GM21717 (cell line): ENCODE measurements around the gene ATP5PO.
"Not testable (repeated sequence)": the region's sequence is repeated elsewhere in the genome, so short reads cannot be mapped to it uniquely, and the experiment has no call there.

Experiments used
- ATAC-seq: cut with Tn5 transposase; IDR thresholded peaks from one replicate; pipeline ENCODE4 v1.9.1; 2021; ENCODE audit warnings: mild to moderate bottlenecking, moderate library complexity; ENCODE audit not compliant: unreplicated experiment

Gene ATP5PO

DNA sequence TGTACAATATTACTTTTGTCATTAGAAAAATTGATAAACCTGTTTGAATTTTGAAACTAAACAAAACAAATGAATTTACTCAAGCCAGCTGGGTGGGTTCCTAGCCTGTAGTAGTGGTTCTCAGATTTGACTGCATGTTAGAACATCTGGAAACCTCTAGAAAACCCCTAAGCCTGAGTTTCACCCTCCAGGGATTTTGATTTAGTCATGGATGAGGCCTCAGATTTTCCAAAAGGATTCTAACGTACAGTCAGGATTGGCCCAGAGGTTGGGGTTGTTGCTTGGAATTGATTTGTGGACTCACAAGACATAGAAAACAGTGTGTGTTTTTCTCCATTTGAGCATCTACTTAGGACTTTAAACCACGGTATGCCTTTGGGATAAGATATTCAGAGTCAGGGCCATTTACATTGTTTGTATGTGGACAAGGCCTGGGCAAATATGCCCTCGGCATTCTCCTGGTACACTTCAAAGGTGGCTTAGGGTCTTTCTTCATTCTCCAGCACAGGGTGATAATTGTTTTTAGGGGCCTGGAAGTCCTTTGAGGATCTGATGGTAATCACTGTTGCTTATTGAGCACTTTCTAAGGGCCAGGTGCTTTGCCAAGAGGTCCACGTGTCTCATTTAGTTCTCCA is 42.6 kb downstream of the ATP5PO start:
- ATAC-seq, result no peak

DNA sequence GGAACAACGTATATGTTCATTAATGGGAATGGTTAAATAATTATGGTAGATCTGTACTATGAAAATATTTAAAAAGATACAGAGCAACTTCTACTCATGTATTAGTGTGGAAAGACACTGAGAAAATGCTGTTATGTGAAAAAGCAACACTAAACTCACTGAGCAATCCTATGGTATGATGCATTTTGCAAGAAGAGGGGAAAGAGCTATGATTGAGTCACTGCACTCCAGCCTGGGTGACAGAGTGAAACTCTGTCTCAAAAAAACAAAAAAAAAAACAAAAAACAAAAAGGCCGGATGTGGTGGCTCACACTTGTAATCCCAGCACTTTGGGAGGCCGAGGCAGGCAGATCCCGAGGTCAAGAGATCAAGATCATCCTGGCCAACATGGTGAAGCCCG is 44.4 kb downstream of the ATP5PO start:
- ATAC-seq, result no peak

DNA sequence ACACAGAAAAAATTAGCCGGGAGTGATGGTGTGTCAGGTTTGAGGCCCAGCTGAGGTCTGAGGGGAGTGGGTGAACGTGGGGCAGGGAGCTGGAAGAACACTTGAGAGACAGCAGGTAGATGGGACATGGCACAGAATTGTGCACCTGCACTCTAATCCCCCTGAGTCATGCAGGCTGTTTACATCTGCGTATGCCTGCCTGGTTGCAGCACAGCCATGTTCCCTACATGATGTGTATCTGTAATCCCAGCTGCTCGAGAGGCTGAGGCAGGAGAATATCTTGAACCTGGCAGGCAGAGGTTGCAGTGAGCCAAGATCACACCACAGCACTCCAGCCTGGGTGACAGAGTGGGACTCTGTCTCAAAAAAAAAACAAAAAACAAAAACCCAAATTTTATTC is 44.8 kb downstream of the ATP5PO start:
- ATAC-seq, result no peak

DNA sequence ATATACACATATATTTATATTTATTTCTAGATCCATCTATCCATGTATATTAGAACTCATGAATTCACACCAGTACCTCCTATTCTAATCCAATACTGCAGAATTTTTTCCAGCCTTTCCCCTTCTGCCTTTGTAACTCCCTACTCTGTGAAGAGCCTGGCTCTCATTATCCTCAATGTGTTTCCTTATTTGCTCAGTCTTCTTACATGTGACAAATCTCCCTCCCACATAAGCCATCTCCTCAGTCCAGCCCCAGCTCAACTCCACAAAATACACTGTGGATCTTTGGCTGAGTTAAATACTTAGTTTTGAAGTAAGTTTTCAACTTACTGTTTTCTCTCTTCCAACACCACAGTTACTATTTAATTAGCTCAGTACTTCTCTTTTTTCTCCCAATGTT is 45.7 kb downstream of the ATP5PO start:
- ATAC-seq, result no peak

DNA sequence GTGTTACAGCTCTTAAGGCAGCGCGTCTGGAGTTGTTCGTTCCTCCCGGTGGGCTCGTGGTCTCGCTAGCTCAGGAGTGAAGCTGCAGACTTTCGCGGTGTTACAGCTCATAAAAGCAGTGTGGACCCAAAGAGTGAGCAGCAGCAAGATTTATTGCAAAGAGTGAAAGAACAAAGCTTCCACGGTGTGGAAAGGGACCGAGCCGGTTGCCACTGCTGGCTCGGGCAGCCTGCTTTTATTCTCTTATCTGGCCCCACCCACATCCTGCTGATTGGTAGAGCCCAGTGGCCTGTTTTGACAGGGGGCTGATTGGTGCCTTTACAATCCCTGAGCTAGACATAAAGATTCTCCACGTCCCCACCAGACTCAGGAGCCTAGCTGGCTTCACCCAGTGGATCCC is 47.7 kb downstream of the ATP5PO start:
- ATAC-seq, result not testable (repeated sequence)

DNA sequence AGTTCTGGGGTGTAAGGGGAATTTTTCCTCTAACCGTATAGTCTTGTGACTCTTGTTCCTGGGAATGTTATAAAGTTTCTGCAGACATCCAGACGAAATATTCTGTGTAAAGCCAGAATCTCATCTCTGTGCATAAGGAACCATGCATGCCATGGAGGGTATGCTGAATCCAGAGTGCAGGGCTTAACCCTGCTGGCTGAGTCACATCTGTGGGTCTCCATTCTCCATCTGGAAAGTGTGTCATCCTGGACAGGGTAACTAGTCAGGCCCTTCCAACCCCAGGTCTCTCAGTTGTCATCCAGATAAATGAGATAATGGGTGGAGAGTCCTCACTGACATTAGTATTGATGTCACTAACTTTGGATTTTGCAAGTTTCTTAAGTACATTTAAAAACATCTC is 48.8 kb downstream of the ATP5PO start:
- ATAC-seq, result no peak

DNA sequence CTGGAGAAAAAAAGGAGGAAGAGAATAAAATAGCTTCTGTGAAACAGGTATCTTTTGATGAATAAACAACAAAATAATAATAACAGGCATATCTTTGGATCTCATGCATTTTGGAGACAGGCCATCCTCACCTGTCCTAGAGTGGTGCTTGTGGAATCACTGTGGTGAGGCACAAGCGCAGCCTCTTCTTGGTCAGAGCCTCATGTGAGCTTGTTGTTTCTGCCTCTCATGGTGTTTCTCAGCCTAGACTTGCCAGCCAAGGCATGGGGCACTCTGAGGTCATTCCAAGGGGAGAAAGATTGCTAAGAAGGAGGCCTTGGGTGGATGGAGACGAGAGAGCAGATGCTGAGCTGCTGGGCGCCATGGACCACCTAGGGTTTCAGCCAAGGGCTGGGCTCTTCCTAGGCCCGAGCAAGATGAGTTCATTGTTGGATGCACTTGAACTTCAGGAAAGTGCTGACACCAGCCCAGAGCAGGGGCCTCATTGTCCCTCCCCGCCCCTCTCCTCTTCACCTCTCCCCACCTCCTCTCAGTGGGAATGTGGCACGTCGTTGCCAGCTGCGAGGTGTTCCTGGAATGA is 49.5 kb downstream of the ATP5PO start:
- ATAC-seq, result no peak

DNA sequence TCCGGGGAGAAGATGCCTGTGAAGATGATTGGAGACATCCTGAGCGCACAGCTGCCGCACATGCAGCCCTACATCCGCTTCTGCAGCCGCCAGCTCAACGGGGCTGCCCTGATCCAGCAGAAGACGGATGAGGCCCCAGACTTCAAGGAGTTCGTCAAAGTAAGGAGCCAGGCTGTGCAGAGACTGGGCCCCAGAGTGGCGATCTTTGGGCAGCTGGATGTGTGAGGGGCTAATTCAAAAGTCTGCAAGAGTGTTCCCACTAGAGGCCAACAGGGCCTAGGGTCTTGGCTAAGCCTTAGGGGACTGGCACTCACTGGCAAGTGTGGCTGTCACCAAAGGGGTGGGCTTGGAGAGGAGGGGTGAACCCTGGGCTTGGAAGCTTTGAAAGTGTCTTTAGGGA is 50.4 kb downstream of the ATP5PO start:
- ATAC-seq, result no peak

DNA sequence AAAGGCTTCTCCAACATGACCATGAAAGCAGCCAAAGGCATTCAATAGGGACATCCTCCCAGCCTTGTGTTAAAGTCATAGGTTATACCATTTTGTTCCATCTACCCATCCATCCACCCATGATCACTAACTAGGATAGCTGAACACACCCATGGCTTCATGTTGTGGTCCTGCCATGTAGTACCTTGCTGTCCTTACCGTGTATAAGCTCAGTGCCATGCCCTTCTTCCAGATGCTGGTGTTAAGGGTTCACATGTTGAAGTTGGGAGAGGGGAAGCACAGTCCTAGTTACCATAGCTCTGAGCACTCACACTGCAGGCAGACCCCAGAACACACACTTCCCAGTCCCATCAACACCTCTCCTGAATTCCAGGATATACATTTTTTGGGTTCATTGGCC is 51.5 kb downstream of the ATP5PO start:
- no peak for ATAC-seq

DNA sequence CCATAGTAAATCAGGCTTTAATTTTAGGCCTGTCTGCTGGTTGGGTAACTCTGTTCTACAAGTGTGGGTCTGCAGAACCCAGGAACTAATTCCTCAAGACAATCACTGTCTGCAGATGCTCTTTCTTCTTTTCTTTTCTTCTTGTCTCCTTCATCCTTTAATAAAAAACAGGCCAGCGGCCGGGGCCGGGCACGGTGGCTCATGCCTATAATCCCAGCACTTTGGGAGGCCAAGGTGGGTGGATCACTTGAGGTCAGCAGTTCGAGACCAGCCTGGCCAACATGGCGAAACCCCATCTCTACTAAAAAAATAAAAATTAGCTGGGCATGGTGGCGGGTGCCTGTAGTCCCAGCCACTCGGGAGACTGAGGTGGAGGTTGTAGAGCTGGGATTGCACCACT is 52.4 kb downstream of the ATP5PO start:
- not testable (repeated sequence) for ATAC-seq

DNA sequence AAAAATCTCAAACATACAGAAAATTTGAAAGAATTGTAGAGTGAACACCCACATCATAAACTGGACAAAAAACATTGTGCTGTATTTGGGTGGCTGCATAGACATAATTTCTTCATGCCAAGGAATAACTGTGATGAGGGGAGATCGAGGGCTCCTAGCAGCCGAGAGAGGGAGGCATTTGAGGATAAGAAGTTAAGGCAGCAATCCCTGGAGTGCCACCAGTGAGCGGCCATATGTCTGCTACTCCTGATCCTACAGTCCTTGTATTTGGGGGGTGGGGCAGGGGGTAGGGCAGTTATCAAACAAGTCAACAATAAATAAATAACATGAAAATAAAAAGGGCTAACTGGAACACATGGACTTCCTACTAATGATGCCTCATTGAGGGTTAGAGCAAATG is 54.5 kb downstream of the ATP5PO start:
- ATAC-seq, result no peak

DNA sequence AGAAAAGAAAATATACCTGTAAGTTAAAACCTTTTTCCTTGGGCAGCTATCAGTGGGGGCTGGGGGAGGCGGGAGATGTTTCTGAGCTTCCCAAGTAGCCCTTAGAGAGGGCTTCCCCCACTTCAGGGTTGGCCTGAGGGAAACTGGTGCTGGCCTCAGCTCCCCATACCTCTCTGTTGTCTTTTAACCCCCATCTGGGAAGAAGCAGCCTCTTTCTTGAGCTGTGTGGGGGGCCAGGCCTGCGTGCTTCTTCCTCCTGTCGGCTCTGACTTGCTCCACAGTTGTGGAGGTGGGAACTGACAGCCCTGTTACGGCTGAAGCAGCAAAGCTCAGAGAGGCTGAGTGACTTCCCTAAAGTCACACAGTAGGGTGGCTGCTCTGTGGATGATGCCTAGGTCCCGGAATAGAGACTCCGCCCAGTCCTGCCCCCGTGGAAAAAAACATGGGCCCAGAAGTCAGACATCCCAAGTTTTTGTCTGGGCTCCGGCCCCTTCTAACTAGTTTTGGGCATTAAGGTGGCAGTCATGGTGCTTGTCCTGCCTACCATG is 55.2 kb downstream of the ATP5PO start:
- ATAC-seq, result no peak

DNA sequence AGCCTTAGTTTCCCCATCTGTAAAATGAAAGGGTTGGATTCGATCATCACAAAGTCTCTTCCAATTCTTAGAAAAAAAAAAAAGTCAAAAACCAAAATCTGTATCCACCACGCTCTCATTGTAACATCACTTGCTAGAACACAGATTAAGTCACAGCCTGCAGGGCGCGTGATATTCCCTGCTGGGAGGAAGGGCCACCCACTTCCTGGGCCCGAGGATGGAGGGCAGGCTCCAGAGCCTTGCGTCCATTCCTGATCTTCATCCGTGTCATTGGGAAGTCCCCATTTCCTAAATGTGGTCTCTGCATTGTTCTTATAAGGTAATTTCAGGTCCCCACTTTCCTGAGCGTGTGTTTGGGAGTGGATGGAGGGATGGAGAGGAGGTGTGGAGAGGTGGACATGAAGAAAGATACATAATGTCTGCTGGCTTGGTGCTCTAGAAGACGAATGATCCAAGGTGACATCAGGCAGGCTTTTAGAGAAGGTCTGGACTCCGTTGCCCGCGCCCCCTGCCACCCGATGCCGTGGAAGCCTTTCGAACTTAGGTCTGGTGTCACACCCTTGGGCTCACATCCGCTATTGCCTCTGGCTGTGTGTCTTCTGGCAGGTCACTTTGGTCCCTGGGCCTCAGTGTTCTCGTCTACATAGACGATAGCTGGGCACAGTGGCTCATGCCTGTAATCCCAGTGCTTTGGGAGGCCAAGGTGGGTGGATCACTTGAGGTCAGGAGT is 56.1 kb downstream of the ATP5PO start:
- no peak for ATAC-seq

DNA sequence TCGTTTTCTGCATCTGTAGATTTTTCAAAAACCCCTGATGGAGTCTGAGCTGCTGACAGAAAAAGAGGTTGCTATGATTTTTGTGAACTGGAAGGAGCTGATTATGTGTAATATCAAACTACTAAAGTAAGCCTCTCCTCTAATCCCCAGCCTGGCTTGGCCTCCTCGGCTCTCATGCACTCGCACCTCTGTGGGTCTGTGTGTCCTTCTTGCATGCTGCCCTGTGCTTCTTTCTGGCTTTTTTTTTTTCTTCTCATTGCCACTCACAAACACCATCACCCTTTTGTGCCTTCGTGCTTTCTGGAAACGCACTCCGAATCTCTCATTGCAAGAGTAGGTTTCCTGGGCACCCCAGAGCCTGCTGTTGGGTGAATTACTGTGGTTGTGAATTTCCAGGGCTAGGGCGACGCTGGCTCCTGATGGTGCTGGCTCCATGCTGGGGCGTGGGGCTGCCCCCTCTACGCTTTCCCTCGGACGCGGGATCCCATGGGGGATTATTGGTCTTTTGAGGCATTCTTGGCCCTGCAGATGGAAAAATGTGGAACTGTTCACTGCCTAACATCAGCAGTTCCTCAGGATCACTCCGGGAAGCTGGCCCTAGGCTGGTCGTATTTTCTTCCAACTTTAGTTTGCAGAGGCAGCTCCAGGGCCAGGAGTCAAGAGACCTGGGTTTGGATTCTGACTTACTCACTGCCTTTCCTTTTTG is 56.8 kb downstream of the ATP5PO start:
- no peak for ATAC-seq

DNA sequence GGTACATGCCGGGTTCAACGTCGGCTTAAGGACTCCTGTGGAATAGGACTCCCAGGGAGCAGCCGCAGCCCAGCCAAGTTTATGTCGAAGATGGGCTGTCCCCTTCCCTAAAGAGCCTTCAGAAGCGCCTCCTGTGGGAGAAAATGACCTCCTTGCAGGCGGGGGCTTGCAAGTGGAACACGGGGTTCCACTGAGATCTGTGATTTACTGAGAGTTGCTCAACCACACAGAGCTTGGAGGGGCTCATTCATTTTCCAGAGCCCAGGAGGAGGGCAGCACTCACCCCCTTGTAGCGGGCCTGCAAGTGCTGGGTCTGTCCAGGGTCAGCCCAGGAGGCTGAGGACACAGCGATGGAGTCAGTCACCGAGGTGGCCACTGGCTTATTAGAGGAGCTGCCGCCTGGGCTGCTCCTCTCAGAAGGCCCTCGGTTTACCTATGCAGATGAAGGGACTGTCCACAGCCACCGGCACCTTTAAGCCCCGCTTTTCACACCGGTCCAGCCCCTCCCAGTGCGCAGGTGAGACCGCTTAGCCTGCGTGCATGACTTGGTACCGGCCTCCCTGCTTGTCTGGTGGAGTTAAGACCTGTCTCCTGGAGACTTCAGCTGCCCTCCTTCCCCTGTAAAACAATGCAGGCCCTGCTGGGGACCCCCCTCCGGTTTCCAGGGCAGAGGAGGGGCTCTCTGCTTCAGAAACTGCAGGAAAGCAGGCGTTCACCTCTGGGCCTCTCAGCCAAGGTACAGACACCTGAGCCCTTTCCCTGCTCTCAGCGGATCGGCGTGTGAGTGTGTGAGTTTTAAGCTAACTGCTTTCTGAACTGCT is 57.5 kb downstream of the ATP5PO start:
- ATAC-seq, result no peak

DNA sequence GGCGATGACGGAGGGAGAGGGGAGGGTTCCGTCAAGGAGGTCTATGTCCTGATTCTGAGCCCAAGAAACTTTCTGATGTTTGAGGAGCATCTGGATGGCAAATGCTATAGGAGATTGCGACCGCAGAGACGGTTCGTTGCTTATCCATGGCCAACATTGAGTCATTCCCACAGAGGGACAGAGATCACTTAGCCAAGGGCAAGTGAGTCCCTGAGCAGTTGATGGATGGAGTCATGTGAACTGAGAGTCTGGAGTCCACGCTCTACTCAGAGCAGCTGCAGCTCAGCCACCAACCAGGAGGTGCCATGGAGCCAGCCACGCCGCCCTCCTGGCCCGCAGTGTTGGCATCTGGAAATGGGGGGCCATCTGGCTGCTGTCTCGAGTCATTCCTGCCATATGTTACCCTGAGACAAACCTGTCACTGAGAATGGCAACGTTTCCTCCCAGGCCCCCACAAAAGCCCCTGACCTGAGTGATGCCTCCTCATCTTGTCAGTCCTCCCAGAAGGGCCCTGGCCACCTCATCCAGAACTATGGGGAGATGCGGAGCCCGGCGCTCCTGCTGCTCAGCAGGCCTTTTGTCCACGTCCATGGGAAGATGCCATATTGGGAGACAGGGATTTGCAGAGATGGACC is 58.6 kb downstream of the ATP5PO start:
- no peak for ATAC-seq

DNA sequence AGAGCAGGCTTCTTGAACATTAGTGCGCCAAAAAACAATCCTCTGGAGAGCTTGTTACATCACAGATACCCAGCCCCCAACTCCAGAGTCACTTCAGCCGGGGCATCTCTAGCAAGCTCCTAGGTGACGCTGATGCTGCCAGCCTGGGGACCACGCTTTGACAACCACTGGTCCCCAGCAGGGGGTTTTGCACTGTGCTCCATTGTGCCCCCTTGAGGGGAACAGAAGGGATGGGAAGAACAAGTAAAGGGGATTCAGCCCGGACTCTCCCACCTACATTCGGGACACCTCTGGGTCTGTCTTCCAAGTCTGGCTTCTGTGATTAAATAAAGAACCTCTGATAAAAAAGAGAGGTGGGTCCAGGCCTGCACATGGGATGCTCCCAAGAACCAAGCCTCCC is 60.4 kb downstream of the ATP5PO start:
- ATAC-seq, result no peak

DNA sequence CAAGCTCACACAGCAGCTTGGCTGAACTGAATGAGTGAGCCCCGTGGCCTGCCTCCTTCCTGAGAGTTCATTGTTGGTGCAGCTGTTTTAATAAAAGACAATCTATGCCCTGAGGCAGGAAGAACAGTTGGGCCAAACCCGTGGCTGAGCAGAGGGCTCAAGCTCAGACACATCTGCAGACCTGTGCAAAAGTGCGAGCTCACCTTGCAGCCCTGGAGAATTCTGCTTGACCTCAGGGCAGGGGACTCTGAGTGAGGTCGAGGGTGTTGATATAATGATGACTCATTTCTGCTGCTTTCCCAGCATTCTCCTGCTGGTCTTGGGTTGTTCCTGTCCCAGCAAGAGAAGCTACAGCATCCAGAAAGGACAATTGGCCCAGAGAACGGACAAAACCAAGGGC is 61.0 kb downstream of the ATP5PO start:
- ATAC-seq, result no peak
